8988T (cell line): ENCODE measurements around the gene CISD2.
"Not testable (repeated sequence)": the region's sequence is repeated elsewhere in the genome, so short reads cannot be mapped to it uniquely, and the experiment has no call there.

Source experiments
- DNase-seq: peaks from one replicate; pipeline ENCODE4 v3.0.0; 2011

CISD2 gene, protein sequence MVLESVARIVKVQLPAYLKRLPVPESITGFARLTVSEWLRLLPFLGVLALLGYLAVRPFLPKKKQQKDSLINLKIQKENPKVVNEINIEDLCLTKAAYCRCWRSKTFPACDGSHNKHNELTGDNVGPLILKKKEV

DNA sequence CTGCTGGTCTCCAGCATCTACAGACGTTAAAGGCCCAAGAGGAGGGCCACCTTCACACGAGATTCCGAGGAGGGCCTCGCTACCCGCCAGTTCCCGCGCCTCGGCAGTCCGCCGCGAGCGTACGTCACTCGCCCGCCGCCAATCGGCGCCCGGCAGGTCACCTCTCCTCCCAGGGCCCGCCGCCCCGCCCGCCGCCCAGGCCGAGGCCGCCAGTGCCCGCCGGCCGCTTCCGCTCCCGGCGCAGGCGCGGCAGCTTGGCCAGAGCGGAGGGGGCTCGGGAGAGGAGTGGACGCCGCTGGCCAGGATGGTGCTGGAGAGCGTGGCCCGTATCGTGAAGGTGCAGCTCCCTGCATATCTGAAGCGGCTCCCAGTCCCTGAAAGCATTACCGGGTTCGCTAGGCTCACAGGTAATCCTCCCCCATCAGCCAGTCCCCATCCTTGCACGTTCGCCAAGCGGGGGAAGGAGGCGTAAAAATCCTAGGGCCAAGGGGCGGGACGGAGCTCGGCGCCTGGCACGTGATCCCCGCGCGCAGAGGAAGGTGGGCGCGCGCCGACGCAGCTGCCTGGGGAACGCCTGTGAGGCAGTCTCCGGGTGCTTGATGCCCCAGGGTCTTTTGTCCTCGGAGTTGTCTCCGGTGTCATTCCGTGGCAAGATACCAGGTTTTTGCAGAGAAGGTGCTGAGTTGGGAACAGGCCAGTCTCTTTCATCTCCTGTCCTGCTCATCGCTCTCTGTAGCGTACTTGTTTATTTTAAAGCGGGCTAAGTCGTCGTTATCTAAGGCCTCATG, at the start of gene CISD2:
Gene CISD2 (plus strand): TSS at position 212 of the 788 bp plus-strand sequence. CDS start 93 bp downstream, at position 305.
- peak; percentile 47 for DNase-seq

GRCh38 chr4:102819100-102819499, 49.7 kb upstream of the CISD2 start:
- DNase-seq: not testable (repeated sequence)

DNA sequence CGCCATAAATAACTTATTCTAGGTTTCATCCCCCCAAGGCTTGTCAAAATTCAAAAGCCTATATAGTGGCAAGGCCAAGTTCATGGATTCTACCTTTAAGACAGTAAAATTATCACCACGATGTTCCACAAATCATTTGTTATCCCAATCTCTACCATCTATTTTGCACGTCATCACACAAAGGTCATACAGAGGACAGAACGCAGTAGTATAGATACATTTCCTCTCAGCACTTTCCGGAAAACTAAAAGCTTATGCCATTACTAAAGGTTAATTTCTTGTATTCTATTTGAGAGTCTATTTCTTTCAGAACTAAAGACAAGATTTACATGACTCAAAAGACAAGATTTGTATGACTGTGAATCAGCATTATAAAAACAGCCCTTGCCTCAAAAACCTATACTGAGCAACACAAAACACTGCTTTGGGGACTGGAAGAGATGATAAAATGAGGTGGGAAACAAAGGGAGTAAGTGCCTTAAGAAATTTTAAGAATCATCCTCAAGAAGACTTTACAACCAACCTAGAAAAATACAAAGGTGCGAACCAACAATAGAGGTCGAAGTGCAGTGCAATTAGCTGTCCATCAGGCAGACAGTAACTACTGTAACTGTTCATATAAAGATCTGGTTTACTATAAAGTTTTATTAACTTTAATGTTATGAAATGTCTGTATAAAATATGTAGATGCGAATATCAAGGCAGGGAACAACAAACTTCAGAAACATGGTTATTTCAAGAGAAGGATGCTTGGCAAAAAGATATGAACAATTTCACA, 49.0 kb upstream of the CISD2 start:
- DNase-seq: no peak

DNA sequence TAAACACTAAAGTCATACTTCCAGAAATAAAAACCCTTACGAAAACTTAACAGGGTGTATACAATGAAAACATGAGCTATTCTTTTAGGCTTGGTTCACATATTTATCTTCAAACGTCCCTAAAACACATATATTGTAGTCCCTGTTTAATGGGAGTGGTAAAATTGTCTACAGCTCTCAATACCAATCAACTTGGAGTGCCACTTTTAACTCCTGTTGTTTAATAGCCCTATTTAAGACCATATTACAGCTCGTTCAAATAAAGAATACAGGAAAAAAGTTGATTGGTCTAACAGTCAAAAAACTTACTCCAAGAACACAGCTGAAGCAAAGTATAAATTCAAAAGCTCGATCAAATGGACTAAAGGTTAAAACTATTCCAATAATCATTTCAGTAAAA, 45.3 kb upstream of the CISD2 start:
- no peak for DNase-seq

- no peak for DNase-seq
These were observed 44.9 kb upstream of the CISD2 start for GRCh38 chr4:102823897-102824296.

GRCh38 chr4:102824398-102824797, 44.4 kb upstream of the CISD2 start:
- DNase-seq: no peak

GRCh38 chr4:102825261-102826091, 43.3 kb upstream of the CISD2 start:
- no peak for DNase-seq

- no peak for DNase-seq
These were observed 42.5 kb upstream of the CISD2 start for GRCh38 chr4:102826105-102826889.

DNA sequence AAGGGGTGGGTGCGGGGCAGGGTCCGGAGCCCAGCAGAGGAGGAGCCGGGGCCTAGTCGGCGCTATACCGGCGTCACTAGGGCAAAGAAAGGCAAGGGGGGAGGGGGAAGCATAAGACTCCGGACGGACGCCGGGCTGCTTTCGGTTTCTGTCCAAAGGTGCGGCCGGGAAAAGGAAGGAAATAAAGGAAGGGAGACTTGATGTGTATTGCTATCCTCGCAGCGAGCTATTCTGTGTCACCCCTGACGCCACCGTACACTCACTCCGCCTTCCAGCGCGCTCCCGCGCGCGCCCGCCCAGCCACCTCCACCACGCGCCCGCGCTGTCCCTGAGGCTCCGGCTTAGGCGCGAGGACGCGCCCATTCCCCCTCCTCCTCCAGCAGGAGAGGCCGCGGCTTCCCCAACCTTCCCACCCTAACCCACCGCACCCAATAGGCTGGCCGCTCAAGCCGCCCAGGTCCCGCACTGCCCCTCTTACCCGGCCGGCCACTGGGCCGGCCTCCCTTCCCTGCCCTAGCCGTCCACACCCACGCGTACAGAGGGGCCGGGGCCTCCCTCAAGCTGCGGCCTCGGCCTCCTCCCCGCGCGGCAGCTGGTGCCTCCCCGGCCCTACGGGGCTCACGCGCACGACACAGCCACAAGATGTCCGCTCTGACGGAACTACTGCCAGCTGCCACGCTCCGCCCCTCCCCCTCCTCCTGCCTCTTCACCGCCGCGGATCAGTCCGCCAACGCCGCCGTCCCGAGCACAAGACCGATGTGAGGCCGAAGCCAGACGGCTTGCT, 41.7 kb upstream of the CISD2 start, which contains the start of gene UBE2D3:
Gene UBE2D3 (minus strand): TSS at position 662 of the 784 bp plus-strand sequence. CDS start 1,043 bp downstream, outside the sequence.
- peak; percentile 19 for DNase-seq

DNA sequence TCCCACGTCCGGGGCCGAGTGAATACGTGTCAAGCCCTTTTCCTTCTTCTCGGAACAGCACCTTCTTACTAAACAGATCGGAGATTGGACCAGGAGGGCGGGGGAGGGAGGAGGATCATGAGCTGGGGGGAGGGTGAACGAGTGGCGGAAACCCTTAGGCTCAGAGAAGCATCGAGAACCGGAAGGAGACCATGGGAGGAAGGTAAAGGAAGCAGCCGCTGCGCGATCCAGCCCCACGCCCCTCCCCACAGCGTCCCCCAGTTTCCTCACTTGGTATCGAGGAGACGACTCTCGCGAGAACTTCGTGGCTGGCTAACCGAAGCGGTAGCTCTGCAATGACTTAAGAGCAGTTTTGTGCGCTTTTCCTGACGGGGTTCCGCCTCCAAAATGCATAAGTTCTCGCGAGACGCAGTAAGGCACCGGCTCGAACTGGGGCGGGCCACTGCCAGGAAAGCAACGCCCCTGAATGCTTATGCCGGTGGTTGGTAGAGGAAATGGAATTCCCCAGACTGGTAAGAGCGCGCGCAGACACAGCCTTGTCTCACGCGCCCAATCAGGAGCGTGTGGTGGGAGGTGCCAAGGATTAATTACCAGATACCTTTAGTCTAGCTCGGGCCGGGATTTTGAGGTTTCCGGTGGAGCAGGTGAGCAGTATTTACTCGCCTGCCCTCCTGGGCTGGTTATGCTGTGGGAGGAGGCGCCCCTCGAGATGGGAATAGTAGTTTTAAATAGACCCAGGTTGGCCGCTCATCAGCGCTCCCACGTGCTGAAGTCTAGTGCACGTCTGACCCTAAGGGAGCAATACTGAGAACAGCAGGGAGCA, 40.9 kb upstream of the CISD2 start:
- DNase-seq: no peak

GRCh38 chr4:102828497-102828808, 40.3 kb upstream of the CISD2 start:
- DNase-seq: no peak

- no peak for DNase-seq
These were observed 39.0 kb upstream of the CISD2 start for GRCh38 chr4:102829803-102830202.

DNA sequence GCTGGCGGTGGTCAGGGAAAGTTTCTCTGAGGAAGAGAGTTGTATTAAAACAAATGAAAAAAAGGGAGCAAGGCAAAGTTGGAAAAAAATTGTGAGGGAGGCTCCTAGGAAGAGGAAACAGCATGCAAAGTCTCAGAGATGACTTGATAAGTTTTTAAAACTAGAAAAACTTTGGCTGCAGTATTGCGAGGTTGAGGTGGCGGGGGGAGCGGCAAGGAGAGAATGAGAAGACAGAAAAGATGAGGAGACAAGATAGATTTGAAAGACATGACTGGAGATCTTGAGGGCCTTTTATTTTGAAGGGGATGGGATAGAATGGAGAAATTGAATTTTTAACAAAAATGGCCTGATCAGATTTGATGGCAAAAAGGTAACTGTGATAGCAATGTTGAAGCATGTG, 36.7 kb upstream of the CISD2 start:
- DNase-seq: no peak

DNA sequence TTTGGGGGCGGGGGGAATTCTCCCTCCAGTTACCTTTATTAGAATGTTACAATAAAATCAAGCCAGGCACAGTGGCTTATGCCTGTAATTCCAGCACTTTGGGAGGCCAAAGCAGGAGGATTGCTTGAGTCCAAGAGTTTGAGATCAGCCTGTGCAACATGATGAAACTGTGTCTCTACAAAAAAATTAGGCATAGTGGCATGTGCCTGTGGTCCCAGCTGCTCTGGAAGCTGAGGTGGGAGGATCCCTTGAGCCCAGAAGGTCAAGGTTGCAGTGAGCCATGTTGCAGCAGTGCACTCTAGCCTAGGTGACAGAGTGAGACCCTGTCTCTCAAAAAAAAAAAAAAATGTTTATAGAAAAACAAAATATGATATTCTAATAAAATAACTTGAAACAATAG, 36.1 kb upstream of the CISD2 start:
- no peak for DNase-seq

DNA sequence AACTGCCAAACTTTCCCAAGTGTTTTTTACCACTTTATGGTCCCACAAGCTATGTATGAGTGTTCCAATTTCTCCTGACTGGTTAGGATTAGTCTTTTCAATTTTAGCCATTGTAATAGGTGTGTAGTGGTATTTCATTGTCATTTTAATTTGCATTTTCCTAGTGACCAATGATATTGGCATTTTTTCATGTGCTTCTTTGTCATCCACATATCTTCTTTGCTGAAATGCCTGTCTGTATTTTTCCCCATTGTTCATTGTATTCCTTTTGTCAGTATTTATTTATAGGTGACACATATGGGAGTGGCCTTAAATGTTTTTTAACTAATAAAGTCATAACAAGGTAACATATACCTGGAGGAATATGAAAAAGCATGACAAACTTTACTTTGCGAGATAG, 32.2 kb upstream of the CISD2 start:
- no peak for DNase-seq

DNA sequence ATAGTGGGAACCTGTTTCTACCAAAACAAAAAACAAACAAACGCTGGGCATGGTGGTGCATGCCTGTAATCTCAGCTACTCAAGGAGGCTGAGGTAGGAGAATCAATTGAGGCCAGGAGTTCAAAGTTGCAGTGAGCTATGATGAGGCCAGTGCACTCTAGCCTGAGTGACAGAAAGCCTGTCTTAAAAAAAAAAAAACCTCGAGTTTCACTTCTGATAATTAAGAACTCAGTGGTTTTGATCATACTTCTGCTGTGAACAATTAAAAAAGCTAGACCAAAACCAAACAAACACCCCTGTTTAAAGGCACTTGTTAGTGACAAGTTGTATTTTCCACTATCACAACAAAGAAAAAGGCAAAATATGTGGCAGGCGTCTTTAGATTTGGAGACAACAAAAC, 26.4 kb upstream of the CISD2 start:
- DNase-seq: no peak

GRCh38 chr4:102843273-102843672, 25.5 kb upstream of the CISD2 start:
- DNase-seq: no peak

GRCh38 chr4:102843938-102844337, 24.9 kb upstream of the CISD2 start:
- DNase-seq: no peak

- DNase-seq: no peak
These were observed 21.1 kb upstream of the CISD2 start for GRCh38 chr4:102847687-102848086.

DNA sequence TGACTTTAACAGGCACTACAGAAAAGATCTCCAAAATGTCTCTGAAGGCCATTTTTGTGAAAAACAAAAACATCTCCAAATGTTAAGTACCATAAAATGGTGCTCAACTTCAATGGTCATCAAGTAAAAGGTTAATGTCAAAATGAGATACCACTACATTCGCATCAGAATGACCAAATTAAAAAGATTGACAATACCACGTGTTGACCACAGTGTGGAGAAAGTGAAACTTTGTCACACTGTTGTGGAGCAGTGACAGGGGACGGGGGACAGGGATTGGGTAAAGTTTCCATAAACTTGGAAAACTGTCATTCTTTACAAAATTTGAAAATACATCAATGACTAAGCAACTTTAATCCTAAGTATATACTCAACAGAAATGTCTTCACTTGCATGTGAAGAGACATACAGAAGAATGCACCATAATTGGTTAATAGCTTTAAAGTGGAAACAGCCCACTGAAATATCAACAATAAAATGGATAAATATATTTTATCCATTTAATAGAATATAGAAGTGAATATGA, 19.1 kb upstream of the CISD2 start:
- DNase-seq: no peak
